Mucosa of rectum (tissue), 2 donors: ENCODE results near the gene CRISPLD2.

Source experiments
- H3K27ac ChIP-seq, 2 donors: one replicate each; pipeline ENCODE4 v1.7.0; 2013; ENCODE audit warnings: inconsistent platforms in 2 of 2, low read depth in 2 of 2, low read length in 2 of 2
- H3K27me3 ChIP-seq, 2 donors: one replicate each; pipeline ENCODE4 v1.7.0; 2013; ENCODE audit warnings: low read length in 2 of 2; ENCODE audit not compliant: control insufficient read depth in 2 of 2, insufficient read depth in 2 of 2
- H3K36me3 ChIP-seq, 2 donors: one replicate each; pipeline ENCODE4 v1.7.0; 2013; ENCODE audit warnings: low read length in 2 of 2; ENCODE audit not compliant: control insufficient read depth in 2 of 2, insufficient read depth in 2 of 2
- H3K4me1 ChIP-seq, 2 donors: one replicate each; pipeline ENCODE4 v1.7.0; 2013; ENCODE audit warnings: low read length in 2 of 2, mild to moderate bottlenecking in 1 of 2; ENCODE audit not compliant: control insufficient read depth in 2 of 2, insufficient read depth in 2 of 2
- H3K4me3 ChIP-seq, 2 donors: one replicate each; pipeline ENCODE4 v1.7.0; 2013; ENCODE audit warnings: low read length in 2 of 2
- H3K9ac ChIP-seq, 2 donors: one replicate each; pipeline ENCODE4 v1.7.0; 2013; ENCODE audit warnings: low read length in 2 of 2, low read depth in 1 of 2, mild to moderate bottlenecking in 1 of 2
- H3K9me3 ChIP-seq, 2 donors: one replicate each; pipeline ENCODE4 v1.7.0; 2013; ENCODE audit warnings: low read length in 2 of 2; ENCODE audit not compliant: control insufficient read depth in 2 of 2
- donor health status: healthy.
- donor health status: Normal muscosa, but diverticular disease.

The CRISPLD2 gene

GRCh38 chr16:84948851-84949610 is 129.2 kb downstream of the CRISPLD2 start:
- H3K4me1 ChIP-seq = peaks cover 0 to 5% of the 10 kb centered on the region in 2 donors
- H3K36me3 ChIP-seq = no peaks in the 10 kb centered on the region
- no peak overlapping the region for H3K4me3 ChIP-seq
- H3K9ac ChIP-seq = no peak overlapping the region
- no peak overlapping the region for H3K27ac ChIP-seq
- H3K9me3 ChIP-seq = no peaks in the 10 kb centered on the region
- no peaks in the 10 kb centered on the region for H3K27me3 ChIP-seq

- Histone ChIP-seq H3K27me3 (no peaks in the 10 kb centered on the region), H3K36me3 (no peaks in the 10 kb centered on the region), H3K4me1 (peaks cover 0 to 5% of the 10 kb centered on the region in 2 donors), H3K9me3 (no peaks in the 10 kb centered on the region), H3K9ac (no peak overlapping the region), H3K27ac (no peak overlapping the region), H3K4me3 (no peak overlapping the region)
Measured at GRCh38 chr16:84949772-84950436, 130.1 kb downstream of the CRISPLD2 start.

DNA sequence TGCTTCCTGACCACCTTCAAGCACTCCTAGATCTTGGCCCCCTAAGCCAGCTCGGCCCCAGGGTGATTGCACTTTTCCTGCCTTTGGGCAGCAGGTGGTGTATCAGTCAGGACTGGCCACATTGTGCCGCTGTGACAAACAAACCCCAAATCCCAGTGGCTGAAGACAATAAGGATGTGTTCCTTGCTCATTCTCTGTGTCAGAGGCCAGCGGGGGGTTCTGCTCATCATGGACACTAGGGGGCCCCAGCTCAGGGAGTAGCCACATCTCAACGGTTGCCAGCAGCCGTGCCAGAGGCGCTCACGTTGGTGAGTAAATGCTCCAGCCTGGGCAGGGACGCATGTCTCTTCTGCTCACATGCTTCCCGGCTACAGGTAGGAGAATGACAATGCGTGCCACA is 131.1 kb downstream of the CRISPLD2 start:
- Histone ChIP-seq H3K4me1 (peaks cover 0 to 5% of the 10 kb centered on the region in 2 donors), H3K27me3 (no peaks in the 10 kb centered on the region), H3K36me3 (no peaks in the 10 kb centered on the region), H3K4me3 (no peak overlapping the region), H3K27ac (no peak overlapping the region), H3K9ac (no peak overlapping the region), H3K9me3 (no peaks in the 10 kb centered on the region)

DNA sequence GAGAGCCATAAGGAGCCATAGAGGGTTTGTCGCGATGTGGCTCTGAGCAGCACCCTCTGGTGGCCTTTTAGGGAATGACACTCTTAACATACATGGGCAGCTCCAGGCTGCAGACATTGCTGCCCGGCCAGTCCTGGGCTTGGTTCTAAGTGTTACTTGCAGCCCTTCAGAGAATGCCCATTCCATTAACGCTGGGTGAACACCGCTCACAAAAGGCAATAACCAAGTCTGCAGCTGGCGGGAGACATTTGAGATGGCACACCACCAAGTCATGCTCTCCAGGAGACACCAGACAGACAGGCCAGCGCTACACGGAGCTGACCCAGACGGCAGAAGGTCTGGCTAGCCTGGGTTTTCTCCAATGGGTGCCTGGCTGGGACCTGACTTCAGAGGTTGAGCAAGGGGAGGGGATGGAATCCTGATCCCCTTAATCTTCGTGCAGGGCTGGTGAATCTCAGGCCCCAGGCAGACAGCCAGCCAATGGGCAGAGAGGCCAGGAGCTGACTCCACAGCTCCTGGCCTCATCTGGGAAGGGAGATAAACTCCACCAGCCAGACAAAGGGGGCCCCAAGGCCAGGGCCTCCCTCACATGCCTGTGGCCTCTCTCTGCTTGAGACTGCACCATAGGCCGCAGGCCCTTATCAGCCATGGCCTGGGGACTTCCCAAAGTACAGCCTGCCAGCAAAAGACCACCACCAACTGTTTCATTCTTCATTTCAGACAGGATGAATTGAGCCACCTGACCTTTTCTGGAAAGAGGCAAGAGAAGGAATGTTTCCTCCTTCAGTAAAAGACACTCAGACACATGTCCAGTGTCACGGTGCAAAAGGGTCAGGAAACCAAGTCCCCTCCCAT is 132.8 kb downstream of the CRISPLD2 start:
- no peaks in the 10 kb centered on the region for H3K4me1 ChIP-seq
- no peaks in the 10 kb centered on the region for H3K9me3 ChIP-seq
- H3K4me3 ChIP-seq = no peak overlapping the region
- H3K36me3 ChIP-seq = no peaks in the 10 kb centered on the region
- peak overlapping the region in 1 of 2 donors; percentile 43 for H3K27ac ChIP-seq
- H3K27me3 ChIP-seq = no peaks in the 10 kb centered on the region
- no peak overlapping the region for H3K9ac ChIP-seq

DNA sequence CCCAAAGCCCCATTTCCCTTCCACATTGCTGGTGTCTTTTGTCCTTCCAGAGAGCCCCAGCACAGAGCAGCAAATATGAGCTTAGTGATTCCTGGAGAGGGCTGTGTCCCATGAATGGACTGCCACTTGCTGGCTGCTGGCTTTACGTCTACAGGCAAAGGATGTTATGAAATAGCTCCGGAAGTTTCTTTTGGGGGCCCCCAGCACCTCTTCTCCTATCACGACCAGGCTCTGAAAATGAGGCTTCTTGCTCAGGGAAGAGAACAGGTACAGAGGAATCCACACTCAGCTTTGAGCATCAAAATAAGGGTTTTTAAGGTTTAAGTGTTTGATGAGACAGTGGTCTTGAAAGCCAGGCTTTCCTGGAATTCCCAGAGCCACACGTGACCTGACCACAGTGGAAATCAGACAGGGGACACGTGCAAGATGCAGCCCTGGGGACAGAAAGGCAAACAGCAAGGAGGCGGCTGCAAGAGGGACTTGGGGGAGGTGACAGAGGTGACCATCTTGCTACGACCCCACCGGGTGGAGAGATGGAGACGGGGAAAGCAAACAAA is 133.5 kb downstream of the CRISPLD2 start:
- H3K4me3 ChIP-seq = no peak overlapping the region
- H3K27ac ChIP-seq = peak overlapping the region in 1 of 2 donors; percentile 43
- no peaks in the 10 kb centered on the region for H3K9me3 ChIP-seq
- no peaks in the 10 kb centered on the region for H3K4me1 ChIP-seq
- H3K9ac ChIP-seq = no peak overlapping the region
- H3K27me3 ChIP-seq = no peaks in the 10 kb centered on the region
- H3K36me3 ChIP-seq = no peaks in the 10 kb centered on the region

DNA sequence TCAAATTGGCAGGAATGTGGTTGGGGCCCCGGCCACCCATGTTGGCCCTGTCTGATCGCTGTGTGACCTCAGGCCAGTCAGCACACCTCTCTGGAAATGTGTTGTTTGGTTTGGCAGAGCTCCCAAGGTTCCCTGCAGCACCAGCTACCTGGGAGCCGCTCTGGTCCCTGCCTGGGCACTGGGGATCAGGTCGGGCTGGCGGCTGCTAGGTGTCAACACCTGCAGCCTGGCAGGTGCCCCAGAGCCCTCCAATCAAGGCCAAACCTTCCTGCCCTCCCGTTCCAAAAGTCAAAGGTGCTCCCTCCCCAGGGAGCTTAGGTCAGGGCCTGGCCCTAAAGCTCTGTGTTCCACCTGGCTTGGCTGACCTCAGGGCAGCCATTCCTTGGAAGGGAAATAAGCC is 135.6 kb downstream of the CRISPLD2 start:
- Histone ChIP-seq H3K9ac (no peak overlapping the region), H3K4me1 (no peaks in the 10 kb centered on the region)

DNA sequence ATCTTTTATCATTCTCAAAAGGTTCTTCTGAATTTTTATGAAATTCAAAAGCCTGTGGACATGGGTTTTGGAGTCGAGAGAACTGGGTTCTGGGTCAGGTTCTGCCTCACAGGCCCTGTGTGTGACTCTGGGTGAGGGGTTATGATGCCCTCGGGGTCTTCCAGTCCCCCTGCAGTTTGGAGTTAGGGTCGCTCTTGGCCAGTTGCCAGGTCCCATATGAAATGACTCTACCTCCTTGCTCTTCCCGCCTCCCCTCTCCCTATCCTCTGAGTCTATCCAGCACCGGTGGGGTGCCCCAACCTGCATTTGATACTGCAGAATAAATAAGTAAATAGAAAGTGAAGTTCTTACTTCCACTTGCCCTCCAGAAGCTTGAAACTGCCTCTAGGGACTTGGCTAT is 137.4 kb downstream of the CRISPLD2 start:
- no peaks in the 10 kb centered on the region for H3K27me3 ChIP-seq
- no peak overlapping the region for H3K27ac ChIP-seq
- H3K9ac ChIP-seq = no peak overlapping the region
- no peak overlapping the region for H3K4me3 ChIP-seq
- no peaks in the 10 kb centered on the region for H3K36me3 ChIP-seq
- H3K4me1 ChIP-seq = no peaks in the 10 kb centered on the region
- no peaks in the 10 kb centered on the region for H3K9me3 ChIP-seq

More for the DNA sequence above, 135.6 kb downstream of the CRISPLD2 start:
- H3K9me3 ChIP-seq = no peaks in the 10 kb centered on the region
- no peak overlapping the region for H3K27ac ChIP-seq
- no peak overlapping the region for H3K4me3 ChIP-seq
- H3K36me3 ChIP-seq = no peaks in the 10 kb centered on the region
- no peaks in the 10 kb centered on the region for H3K27me3 ChIP-seq

- Histone ChIP-seq H3K9me3 (no peaks in the 10 kb centered on the region), H3K4me1 (no peaks in the 10 kb centered on the region), H3K27me3 (no peaks in the 10 kb centered on the region), H3K4me3 (no peak overlapping the region), H3K9ac (no peak overlapping the region), H3K27ac (no peak overlapping the region), H3K36me3 (no peaks in the 10 kb centered on the region)
Measured at GRCh38 chr16:84957792-84958191, 138.0 kb downstream of the CRISPLD2 start.
